Measurements from ENCODE around the gene WFDC5.
A peak's percentile ranks its signal among the peaks of the same experiment; 100 is the strongest.
"Not testable (repeated sequence)": the region's sequence is repeated elsewhere in the genome, so short reads cannot be mapped to it uniquely, and the experiment has no call there.

The WFDC5 gene, protein sequence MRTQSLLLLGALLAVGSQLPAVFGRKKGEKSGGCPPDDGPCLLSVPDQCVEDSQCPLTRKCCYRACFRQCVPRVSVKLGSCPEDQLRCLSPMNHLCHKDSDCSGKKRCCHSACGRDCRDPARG

DNA sequence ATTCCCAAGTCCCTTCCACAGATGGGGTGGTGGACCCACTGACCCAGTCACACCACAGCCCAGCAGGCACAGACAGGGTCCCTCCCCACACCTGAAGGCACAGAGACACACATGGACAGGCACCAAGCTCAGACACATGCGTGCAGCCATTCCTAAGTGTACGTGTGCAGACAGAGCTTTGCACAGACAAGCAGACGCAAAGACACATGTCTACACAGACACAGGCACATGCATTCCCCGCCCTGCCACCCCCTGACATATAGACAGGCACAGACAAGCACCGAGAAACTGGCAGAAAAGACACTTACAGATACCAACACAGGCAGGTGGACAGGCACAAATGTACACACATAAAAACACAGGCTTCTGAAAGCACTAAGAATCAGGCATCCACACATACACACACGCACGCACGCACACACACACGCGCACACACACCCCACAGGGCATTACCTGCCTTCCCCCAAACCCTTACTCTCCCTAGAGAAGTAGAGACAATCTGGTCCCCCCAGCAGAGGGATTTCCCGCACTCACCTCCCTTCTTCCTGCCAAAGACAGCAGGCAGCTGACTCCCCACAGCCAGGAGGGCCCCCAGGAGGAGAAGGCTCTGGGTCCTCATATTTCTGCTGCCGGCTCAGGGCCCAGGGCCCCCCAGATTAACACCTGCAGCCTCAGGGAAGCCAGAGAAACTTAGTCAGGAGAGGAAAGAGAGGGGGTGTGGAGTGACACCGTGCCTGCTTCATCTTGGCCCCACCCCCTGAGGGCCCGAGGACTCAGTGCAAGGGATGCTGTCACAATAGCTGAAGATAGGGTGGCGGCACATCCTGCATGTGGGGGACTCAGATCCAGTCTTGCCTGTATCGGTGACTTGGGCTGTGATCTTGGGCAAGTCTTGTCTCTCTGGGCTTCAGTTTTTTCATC lies at the start of gene WFDC5:
Gene WFDC5 (minus strand): TSS at position 710 of the 921 bp plus-strand sequence. CDS start 91 bp downstream, at position 619.
- no peak for DNase-seq (ENCODE audit: low read depth)

DNA sequence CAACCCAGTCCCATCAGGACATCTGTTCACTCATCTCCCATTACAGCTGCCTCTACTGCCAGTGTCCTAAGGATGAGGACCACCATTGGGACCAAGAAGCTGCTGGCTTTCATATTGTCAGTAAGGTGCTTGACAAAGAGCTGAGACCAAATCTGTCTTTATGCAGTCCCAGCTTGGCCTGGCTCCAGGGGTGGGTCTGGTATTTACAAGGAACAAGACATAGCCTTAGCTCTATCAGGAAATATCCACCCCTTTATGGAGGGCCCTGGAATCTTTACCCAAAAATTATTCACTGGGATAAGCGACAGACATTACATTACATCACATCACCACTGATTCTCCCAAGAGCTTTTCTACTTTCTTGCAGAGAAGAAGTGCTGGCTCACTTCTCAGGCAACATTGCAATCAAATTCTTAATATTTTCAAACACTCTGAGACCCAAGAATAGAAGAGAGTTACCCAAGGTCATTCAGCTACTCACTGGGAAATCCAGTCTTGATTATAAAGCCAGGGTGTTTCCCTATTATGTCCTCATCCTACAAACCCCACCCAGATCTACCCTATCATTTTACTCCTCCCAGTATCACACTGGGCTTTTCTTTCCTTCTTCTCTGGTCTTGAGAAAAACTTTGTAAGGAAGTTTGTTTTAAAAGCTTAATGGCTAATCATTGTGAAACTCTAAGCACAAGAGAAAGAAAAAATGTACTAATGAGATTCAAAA lies 48.3 kb upstream of the WFDC5 start:
- DNase-seq (ENCODE audit: low read depth) = no peak

DNA sequence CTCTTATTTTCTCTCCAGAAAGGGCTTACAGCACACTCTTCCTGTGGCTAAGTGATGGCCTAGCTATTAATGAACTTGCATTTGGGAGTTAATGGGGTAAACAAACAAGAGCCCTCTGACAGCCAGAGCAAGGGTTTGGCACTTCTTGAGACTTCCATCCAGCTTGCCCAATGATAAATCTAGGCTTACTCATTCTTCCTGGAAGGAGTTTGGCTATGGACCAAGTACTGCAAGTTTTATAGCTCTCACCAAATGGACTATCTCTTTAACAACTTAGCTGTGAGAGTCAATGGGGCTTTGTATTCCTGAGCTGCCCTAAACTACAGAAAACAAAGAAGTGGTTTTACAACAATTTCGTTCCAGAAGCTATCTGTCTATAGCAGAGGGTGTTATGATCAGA lies 43.0 kb upstream of the WFDC5 start:
- DNase-seq (ENCODE audit: low read depth) = peak; percentile 83

DNA sequence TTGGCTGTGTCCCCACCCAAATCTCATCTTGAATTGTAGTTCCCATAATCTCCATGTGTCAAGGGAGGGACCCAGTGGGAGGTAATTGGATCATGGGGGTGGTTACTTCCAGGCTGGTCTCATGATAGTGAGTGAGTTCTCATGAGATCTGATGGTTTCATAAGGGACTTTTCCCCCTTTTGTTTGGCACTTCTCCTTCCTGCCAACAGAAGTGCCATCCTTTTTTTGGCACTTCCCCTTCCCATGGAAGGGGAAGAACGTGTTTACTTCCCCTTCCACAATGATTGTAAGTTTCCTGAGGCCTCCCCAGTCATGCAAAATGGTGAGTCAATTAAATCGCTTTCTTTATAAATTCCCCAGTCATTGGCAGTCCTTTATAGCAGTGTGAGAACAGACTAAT lies 41.7 kb upstream of the WFDC5 start:
- no peak for DNase-seq (ENCODE audit: low read depth)

DNA sequence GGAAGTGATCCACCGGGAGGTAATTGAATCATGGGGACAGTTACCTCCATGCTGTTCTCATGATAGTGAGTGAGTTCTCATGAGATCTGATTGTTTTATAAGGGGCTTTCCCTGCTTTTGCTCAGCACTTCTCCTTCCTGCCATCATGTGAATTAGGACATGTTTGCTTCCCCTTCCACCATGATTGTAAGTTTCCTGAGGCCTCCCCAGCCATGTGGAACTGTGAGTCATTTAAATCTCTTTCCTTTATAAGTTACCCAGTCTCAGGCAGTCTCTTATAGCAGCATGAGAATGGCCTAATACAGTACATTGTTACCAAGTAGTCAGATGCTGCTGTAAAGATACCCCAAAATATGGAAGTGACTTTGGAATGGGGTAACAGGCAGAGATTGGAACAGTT lies 39.8 kb upstream of the WFDC5 start:
- DNase-seq (ENCODE audit: low read depth) = not testable (repeated sequence)

DNA sequence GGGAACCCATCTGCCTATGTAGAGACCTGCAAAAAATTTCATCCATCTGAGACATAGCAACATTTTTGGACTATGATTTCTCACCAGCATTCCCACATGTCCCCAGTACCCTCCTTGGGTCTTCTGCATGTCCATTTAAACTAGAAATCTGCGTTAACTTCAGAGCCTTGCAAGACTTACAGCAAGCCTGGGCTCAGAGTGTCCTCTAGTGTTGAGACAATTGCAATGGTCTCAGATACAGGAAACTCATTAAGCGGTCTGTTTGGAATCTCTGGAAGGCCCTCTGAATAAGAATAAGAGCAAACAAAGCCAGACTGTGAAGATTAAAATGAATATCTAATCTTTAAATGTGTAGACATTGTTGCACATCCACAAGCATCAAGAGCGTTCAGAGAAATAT lies 39.2 kb upstream of the WFDC5 start:
- DNase-seq (ENCODE audit: low read depth) = no peak

DNA sequence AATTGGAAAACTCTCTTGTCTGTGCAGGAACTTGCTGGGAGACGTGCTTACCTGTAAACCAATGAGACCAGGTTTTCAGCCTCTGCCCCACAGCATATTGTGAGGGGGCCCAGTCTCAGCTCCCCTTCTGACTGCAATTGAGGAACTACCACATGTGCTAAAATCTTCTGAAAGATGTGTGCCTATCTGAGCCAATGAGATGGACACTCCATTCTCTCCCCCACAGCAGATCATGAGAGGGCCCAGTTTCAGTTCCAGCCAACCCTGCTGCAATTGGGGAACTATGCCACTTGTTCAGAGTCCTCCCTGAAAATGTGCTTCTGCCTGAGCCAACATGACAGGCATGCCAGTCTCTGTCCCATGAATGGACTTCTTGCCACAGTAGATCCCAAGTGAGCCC lies 38.8 kb upstream of the WFDC5 start:
- no peak for DNase-seq (ENCODE audit: low read depth)

DNA sequence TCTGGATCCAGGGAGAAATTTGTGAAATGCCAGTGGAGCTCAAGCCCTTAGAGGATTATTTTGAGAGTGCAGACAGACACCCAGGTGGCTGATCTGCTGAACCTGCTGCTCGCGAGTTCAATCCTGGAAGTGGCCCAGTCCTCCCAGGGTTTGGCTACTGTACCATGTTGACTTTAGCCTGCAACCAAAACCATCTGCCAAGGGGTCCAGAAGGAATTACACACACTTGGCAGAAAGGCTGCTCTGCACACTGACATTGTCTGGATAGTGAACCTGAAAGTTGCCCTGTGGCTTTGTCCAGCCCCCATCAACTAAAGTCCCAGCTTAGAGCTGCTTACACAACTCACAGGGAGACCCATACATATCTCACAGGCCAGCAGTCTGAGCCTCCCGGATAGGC lies 38.2 kb upstream of the WFDC5 start:
- DNase-seq (ENCODE audit: low read depth) = no peak

DNA sequence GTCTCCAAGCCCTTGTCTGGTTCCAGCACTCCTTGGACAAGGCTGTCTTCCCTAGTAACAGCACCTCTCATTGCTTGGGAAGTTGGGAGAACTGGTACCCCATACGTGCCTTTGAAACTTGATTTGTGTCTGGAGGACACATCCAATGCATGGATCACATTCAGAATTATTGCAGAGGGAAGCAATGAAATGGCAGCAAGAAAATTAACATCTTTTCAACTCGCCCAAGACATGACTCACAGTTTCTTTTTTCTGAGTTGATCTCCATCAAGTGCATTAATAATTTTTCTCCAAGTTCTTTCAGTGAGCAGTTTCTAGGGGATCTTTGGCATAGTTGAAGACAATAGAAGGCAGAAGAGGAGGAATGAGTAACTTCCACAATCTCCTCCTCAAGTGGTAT lies 37.4 kb upstream of the WFDC5 start:
- DNase-seq (ENCODE audit: low read depth) = no peak

DNA sequence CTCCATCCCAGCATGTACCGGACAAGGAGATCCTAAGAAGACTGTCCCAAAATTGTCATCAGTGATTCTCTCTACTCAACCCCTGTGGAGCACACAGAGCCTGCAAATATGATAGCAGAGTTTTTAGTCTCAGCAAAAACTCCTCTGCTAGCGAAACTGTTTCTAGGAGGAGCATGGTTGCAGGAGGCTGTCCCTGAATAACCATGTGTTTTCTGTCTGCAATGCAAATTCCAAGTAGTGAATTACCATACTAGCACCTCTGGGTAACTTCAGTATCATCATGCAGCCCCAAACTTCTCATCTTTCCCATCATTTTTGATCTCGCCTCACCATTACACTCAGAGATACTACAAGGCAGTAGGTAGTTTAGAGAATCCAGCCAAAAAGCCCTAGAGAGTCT lies 34.1 kb upstream of the WFDC5 start:
- DNase-seq (ENCODE audit: low read depth) = no peak

DNA sequence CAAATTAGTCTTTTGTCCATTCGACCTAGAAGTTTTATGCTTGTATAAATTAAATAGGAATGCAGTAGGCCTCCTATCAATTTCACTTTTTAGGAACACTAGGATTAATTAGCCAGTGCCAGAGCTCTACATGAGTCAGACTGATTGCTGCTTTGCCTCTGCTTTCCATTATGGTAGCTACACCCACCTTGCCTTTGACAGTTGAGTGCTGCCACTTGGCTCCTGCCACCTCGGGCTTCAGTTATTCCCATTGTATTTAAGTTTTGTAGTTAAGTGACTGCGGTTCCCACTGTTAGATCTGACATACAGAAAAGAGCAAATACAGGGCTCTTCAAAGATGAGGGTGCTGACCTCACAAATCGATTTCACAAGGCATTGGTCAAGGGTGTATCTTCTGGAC lies 25.9 kb upstream of the WFDC5 start:
- DNase-seq (ENCODE audit: low read depth) = no peak

DNA sequence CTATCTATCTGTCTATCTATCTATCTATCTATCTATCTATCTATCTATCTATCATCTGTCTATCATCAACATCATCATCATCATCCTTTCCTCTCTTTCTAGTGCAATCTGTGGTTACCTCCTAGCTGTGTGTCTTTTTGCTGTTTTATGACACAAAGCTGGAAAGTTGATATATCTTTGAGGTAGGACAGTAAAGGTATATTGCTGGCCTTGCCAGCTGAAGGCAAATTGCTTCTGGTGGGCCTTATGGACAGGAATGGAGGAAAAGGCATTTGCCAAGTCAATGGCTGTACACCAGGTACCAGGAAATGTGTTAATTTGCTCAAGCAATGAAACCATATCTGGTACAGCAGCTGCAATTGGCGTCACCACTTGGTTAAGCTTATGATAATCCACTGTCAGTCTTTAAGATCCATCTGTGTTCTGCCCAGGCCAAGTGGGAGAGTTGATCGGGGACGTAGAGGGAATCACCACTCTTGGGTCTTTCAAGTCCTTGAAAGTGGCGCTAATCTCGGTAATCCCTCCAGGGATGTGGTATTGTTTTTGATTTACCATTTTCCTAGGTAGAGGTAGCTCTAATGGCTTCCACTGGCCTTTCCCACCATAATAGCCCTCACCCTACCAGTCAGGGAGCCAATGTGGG lies 24.9 kb upstream of the WFDC5 start:
- DNase-seq (ENCODE audit: low read depth) = not testable (repeated sequence)

DNA sequence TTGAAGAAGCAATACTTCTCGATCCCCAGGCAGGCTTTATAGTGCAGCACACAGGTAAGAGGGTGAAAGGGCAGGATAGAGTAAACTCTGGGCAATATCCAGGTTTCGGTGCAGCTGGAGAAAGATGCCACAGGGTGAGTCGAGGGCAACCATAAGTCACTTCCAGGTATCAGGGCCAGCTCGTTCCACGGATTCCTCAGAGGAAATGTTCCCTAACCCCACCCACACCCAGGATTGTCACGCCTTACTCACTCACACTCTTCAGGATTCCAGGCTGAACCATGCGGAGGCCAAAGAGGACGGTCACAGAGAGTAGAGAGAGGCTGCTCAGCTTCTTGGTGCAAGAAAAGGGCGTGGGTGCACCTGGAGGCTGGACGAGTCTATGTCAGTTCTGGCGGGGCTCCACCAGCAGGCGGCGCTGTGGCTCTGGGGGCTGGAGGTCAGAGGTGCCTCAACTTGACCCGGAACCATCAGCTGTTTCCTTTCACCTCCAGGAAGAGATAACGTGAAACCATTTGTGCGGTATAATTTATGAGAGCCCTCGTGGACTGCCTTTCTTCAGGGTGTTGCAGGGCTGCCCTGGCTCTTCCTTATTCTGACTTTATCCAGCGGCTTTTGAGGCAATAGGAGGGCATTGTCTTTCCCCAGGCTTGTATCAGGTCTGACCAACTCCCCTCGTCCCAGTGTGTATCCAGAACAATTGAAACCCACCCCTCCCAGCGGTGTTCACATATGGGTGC lies 23.8 kb upstream of the WFDC5 start:
- no peak for DNase-seq (ENCODE audit: low read depth)

DNA sequence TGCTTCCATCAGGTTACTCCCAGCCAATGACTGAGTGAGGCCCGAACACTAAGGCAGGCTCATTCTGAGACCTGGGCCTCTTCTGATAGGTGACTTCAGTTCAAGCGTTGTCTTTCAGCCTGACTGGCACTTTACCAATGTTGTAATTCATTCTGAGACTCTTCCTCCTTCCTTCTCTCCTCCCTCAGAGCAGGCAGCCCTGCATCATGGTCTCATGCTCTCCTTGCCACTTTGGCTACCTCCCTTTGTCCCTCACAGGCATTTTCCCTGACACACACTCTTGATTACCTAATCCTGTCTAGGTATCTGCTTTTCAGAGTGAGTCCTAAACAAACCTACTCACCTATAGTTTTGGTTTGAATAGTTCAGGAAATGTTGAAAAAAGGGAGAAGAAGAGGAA lies 21.9 kb upstream of the WFDC5 start:
- no peak for DNase-seq (ENCODE audit: low read depth)

DNA sequence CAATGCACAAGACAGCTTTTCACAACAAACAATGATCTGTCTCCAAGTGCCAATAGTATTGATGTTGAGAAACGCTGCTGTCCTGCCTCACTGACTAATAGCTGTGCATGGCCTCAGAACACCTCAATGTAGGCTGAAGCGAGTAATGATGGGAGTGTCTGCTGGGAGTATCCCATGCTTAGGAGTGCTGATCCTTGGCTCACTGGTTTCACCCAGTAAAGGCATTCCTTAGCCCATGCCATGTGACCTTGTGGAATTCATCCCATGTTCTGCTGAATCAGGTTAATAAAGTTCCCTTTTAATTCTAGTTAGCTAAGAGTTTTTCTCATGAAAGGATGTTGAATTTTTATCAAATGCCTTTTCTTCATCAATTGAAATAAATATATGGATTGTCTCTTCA lies 13.1 kb upstream of the WFDC5 start:
- no peak for DNase-seq (ENCODE audit: low read depth)

DNA sequence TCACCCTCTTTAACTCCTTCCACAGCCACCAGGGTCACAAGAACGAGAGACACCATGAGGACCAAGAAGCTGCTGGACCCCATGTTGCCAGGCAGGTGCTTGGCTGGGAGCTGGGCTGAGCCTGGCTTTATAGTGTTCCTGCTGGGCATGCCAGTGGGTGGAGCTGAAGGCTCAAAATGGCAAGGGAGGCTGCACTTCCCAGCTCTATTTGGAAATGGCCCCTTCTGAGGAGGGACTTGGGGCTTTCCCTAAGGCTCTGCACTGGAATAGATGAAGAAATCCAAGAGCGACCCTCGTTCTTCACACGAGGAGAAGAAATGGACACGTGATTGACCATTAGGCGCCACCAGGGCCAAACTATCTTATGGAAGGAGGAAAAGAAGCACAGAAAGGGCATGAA lies 9.4 kb upstream of the WFDC5 start, which contains the start of gene WFDC12:
Gene WFDC12 (minus strand): TSS at position 101 of the 400 bp plus-strand sequence. CDS start 18 bp downstream, at position 83.
- DNase-seq (ENCODE audit: low read depth) = no peak

DNA sequence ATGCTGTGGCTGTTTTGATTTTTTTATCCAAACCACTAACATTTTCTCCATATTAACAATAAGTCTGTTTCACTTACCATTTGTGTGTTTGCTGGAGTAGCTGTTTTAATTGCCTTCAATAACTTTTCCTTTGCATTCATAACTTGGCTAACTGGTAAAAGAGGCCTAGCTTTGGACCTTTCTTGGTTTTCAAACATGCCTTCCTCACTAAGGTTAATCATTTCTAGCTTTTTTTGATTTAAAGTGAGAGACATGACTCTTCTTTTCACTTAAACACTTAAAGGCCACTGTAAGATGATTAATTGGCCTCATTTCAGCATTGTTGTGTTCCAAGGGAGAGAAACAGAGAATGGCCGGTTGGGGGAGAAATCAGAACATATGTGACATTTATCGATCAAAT lies 6.4 kb upstream of the WFDC5 start:
- no peak for DNase-seq (ENCODE audit: low read depth)

DNA sequence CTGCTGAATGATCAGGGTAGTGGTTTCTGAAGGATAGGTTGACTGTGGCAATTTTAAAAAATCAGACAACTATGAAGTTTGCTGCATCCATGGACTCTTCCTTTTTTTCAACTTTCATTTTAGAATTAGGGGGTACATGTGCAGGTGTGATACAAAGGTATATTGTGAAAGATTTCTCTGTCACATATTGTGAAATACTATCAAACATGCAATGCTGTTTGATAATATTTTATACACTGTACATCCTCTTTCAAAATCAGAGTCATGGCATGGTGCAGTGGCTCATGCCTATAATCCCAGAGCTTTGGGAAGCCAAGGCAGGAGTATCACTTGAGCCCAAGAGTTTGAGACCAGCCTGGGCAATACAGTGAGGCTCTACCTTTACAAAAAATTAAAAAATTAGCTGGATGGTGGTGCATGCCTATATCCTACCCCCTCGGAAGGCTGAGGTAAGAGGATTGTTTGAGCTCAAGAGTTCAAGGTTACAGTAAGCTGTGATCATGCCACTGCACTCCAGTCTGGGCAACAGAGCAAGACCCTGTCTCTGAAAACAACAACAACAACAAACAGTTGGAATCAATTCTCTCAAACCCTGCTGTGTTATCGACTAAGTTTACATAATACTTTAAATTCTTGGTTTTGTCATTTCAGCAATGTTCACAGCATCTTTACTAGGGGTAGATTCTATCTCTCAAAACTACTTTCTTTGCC lies 4.7 kb upstream of the WFDC5 start:
- DNase-seq (ENCODE audit: low read depth) = no peak

DNA sequence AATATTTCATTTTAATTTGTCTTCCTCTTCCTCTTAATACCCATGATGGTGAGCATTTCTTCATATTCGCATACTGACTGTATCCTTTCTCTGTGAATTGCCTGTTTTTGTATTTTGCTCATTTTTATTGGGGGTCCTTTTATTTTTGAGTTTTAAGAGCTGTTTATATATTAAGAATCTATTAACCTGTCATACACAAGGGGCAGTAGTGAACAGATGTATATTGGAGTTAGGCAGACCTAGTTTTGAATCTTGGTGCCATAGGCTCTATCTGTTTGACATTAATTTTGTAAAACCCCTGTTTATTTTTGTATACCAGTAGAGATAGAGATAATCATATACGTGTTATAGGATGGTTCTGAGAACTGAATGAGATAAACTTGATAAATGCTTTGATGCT lies 3.1 kb upstream of the WFDC5 start:
- no peak for DNase-seq (ENCODE audit: low read depth)

DNA sequence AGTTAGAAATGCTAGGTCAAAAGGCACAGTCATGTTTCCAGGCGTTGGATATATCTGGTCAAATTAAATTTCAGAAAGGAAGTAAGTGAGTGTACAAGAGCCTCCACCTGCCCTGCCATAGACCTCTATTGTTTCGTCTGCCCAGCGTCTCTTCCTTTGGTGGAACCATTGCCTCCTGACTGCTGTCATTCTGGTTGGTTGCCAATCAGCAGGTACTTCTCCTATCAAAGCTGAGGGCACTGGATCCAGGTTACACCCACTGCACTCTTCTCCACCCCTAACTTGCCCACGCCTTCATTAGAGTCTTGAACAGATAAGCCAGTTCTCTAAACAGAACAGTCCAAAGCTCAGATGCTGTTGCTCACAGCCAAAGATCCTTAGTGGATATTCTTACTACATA lies 2.6 kb upstream of the WFDC5 start:
- DNase-seq (ENCODE audit: low read depth) = no peak

DNA sequence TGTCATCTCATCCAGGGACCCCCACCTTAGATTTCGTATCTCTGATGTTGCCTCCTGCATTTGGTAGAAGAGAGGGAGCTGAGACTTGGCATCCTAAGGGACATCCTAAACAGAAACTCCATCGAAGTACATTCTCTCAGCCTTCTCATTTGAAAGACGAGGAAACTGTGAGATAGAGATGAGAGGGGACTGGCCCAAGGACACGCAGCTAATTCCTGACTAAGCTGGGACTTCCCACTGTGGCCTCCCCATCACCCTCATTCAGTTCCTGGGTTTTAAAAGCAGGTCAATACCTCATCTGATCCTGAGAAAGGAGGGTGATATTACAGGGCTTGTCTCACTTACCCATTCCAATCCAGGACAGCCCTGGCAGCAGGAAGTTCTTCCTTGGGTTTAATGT lies 855 bp upstream of the WFDC5 start:
- no peak for DNase-seq (ENCODE audit: low read depth)

Measured in stromal cell of bone marrow (primary cell).